ENCODE data around the gene TENT5A. TPM values are rescaled to one million over a fixed set of nuclear protein-coding genes. Genes with fewer than 3 reads are reported as not detected.

TENT5A gene
- total and polyA plus RNA-seq, 4 donors, result 4.0 to 13.6 (median 11.4) TPM

- no peaks in the 10 kb centered on the region for H3K27me3 ChIP-seq (ENCODE audit: control insufficient read depth in 4 of 4, insufficient read depth in 4 of 4, low read length in 3 of 4)
- H3K36me3 ChIP-seq (ENCODE audit: control insufficient read depth in 4 of 4, insufficient read depth in 3 of 4, low read depth in 1 of 4, low read length in 3 of 4), result no peaks in the 10 kb centered on the region
- H3K4me3 ChIP-seq (ENCODE audit: low read depth in 1 of 3, low read length in 3 of 3), result no peak overlapping the region
- no peak for TF ChIP-seq ATF3 (IDR thresholded peaks at IDR 0.05)
- TF ChIP-seq MAX (IDR thresholded peaks at IDR 0.05), result no peak
- WGBS, result 81% methylated on average over 2 of the region's 2 CpGs
- no peaks in the 10 kb centered on the region for H3K9me3 ChIP-seq (ENCODE audit: control insufficient read depth in 4 of 4, low read length in 3 of 4)
- peaks cover 2 to 14% (median 8%) of the 10 kb centered on the region in 4 donors for H3K4me1 ChIP-seq (ENCODE audit: control insufficient read depth in 4 of 4, insufficient read depth in 4 of 4, low read length in 3 of 4)
- no peak for DNase-seq (ENCODE audit: low spot score)
- H3K27ac ChIP-seq (ENCODE audit: low read depth in 1 of 2, low read length in 2 of 2), result no peak overlapping the region
- no peak overlapping the region for H3K9ac ChIP-seq (ENCODE audit: low read depth in 1 of 2, low read length in 2 of 2)
Observed at GRCh38 chr6:81791756-81792155, 39.3 kb upstream of the TENT5A start.

- no peak overlapping the region for H3K27ac ChIP-seq (ENCODE audit: low read depth in 1 of 2, low read length in 2 of 2)
- H3K4me1 ChIP-seq (ENCODE audit: control insufficient read depth in 4 of 4, insufficient read depth in 4 of 4, low read length in 3 of 4), result peaks cover 2 to 14% (median 9%) of the 10 kb centered on the region in 4 donors
- no peaks in the 10 kb centered on the region for H3K36me3 ChIP-seq (ENCODE audit: control insufficient read depth in 4 of 4, insufficient read depth in 3 of 4, low read depth in 1 of 4, low read length in 3 of 4)
- TF ChIP-seq GABPA (IDR thresholded peaks at IDR 0.05 in 1 of 2, conservative IDR thresholded peaks at IDR 0.05 in 1 of 2) (no peak), RXRA (IDR thresholded peaks at IDR 0.05) (no peak), HNF4A (conservative IDR thresholded peaks at IDR 0.05) (no peak), RAD21 (IDR thresholded peaks at IDR 0.05) (no peak), MAX (IDR thresholded peaks at IDR 0.05) (no peak), YY1 (IDR thresholded peaks at IDR 0.05) (no peak), TAF1 (conservative IDR thresholded peaks at IDR 0.05) (no peak), FOXA1 (IDR thresholded peaks at IDR 0.05) (no peak), JUND (IDR thresholded peaks at IDR 0.05) (no peak), HNF4G (IDR thresholded peaks at IDR 0.05) (no peak), FOXA2 (IDR thresholded peaks at IDR 0.05) (no peak), SP1 (IDR thresholded peaks at IDR 0.05) (no peak), ATF3 (IDR thresholded peaks at IDR 0.05) (no peak), REST (IDR thresholded peaks at IDR 0.05) (no peak), ZBTB33 (IDR thresholded peaks at IDR 0.05) (no peak), EGR1 (IDR thresholded peaks at IDR 0.05; ENCODE audit: low read depth in 2 of 2) (no peak), NR2F2 (IDR thresholded peaks at IDR 0.05) (no peak), CTCF (IDR thresholded peaks at IDR 0.05; ENCODE audit: low read depth, low read length, missing input control) (no peak)
- 93% methylated on average over 2 of the region's 2 CpGs for WGBS
- no peaks in the 10 kb centered on the region for H3K9me3 ChIP-seq (ENCODE audit: control insufficient read depth in 4 of 4, low read length in 3 of 4)
- H3K27me3 ChIP-seq (ENCODE audit: control insufficient read depth in 4 of 4, insufficient read depth in 4 of 4, low read length in 3 of 4), result no peaks in the 10 kb centered on the region
- H3K9ac ChIP-seq (ENCODE audit: low read depth in 1 of 2, low read length in 2 of 2), result no peak overlapping the region
- no peak overlapping the region for H3K4me3 ChIP-seq (ENCODE audit: low read depth in 1 of 3, low read length in 3 of 3)
- DNase-seq (ENCODE audit: low spot score), result no peak
Observed at GRCh38 chr6:81790034-81790433, 37.6 kb upstream of the TENT5A start.

Data from liver (tissue), 9 donors.